Aorta (tissue), 5 donors: ENCODE data around the gene NMUR1. TPM values are rescaled to one million over a fixed set of nuclear protein-coding genes. Genes with fewer than 3 reads are reported as not detected.

Experiments used
- ATAC-seq: fragments of 200-7000 bp; cut with Tn5 transposase; one replicate; pipeline ENCODE4 v1.9.1; 2022; ENCODE audit warnings: moderate library complexity; ENCODE audit not compliant: low FRiP score
- DNase-seq, 2 donors: peaks; one replicate each; pipeline ENCODE4 v3.0.0-alpha.2; 2020
- H3K27ac ChIP-seq, 2 donors: one replicate each; pipeline ENCODE4 v1.5.1; 2013; ENCODE audit warnings: low read length in 2 of 2, mild to moderate bottlenecking in 2 of 2, moderate library complexity in 2 of 2, control low read depth in 1 of 2, inconsistent platforms in 1 of 2, low read depth in 1 of 2
- H3K27me3 ChIP-seq, 2 donors: one replicate each; pipeline ENCODE4 v1.6.1; 2013; ENCODE audit warnings: control low read depth in 1 of 2, low read length in 1 of 2, mild to moderate bottlenecking in 1 of 2, moderate library complexity in 1 of 2; ENCODE audit not compliant: insufficient read depth in 2 of 2, control insufficient read depth in 1 of 2
- H3K36me3 ChIP-seq, 2 donors: one replicate each; pipeline ENCODE4 v1.6.1; 2013; ENCODE audit warnings: control low read depth in 1 of 2, low read length in 1 of 2, mild to moderate bottlenecking in 1 of 2; ENCODE audit not compliant: insufficient read depth in 2 of 2, control insufficient read depth in 1 of 2
- H3K4me1 ChIP-seq, 2 donors: one replicate each; pipeline ENCODE4 v1.6.1; 2013; ENCODE audit warnings: low read length in 2 of 2, control low read depth in 1 of 2, mild to moderate bottlenecking in 1 of 2, moderate library complexity in 1 of 2; ENCODE audit not compliant: insufficient read depth in 2 of 2, control insufficient read depth in 1 of 2
- H3K4me3 ChIP-seq, 2 donors: one replicate each; pipeline ENCODE4 v1.5.1; 2013; ENCODE audit warnings: low read length in 2 of 2, control low read depth in 1 of 2, mild to moderate bottlenecking in 1 of 2
- H3K9me3 ChIP-seq: one replicate; pipeline ENCODE4 v1.6.1; 2013; ENCODE audit warnings: mild to moderate bottlenecking, low read length; ENCODE audit not compliant: control insufficient read depth
- WGBS, 2 donors: extraction: QIAGEN DNeasy Blood & Tissue Kit; methylation state at CpG; one replicate each; pipeline ENCODE4 v1.1.7; 2013; 5-methylcytosine and 5-hydroxymethylcytosine counted together
- intact Hi-C, 2 donors: fragments of 100-400 bp; cut with DNase I; formaldehyde crosslinking; loops; one replicate each; pipeline versions ENCODE4 v1.14.2 to v1.15.0; 2022
- polyA plus RNA-seq, 2 donors: library from polyadenylated mRNA; stranded (reverse); fragments of 200-250 nt; gene quantifications; one replicate each; pipeline ENCODE4 v1.2.3, GENCODE V29; 2013
- total RNA-seq, 2 donors: library from RNA; stranded (reverse); fragmentation: NEBNext Ultra II Directional; extraction: Animal tissue kit (Norgen Biotek cat#: 25700); gene quantifications; one replicate each; pipeline ENCODE4 v1.2.1, GENCODE V29; 2021
- donor health status: healthy with polysubstance abuse.
- donor health status: Bipolar disorder and iron deficiency.
- donor health status: DM: no; HTN: no; CAD: no.
- donor health status: DM: no; HTN: no; CAD: no.
- donor health status: DM: yes; HTN: yes; CAD: no.

The NMUR1 gene
- total and polyA plus RNA-seq, 4 donors = 0.15 to 2.1 (median 0.36) TPM; not detected in 1

DNA sequence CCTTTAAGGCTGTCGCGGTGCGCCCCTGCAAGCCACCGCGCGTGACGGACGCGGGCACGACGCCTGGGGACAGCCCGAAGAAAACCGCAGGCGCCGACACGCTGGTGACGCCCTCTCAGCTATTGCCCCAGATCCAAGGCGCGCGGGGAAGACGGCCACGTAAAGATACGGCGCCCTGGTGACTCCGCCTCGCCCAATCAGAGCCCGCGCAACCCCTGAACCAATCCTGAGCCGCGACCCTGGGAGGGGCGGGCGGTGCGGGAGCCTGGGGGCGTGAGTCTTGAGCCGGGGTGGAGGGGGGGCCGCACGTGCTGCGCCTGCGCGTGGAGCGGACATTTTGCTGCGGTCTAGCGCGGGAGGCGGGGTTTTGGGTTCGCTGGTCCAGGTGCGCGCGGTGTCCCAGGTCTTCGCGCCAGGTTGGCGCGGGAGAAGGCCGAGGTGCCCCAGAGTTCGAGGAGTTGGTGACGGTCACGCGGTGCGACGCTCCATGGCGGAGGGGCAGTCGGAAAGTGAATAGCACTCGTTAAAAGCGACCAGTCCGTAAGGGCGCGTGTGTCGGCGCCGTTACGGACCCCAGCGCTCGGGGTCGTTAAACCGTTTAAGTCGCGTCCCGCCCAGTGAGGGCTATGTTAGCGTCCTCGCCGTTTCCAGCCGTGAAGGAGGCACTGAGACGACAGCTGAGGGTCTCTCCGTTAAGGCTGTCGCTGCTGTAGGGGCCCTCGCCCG, 15.9 kb downstream of the NMUR1 start:
- intact Hi-C loops = no loop called here
- ATAC-seq = peak; percentile 100

DNA sequence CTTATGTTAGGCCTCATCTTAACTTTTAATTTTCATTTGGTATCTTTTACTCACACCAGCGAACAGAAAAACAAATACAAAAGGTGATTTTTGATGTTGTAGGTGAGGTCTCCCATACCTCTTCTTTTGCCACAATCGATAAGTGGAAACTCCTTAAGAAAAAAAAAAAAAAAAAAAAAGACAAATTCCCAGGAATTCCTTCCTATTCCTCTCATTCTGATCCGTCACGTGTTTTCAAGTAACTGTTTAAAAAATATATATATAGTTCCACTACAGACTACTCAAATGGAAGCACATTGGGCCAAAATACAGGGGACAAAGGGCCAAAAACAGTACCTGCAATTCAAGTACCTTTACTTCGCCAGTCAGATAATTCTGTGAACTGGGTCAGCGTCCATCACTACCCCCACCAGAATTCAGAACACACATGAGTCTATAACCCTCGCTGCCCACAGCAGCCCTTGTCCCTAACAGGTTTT, 16.5 kb downstream of the NMUR1 start:
- no peak for DNase-seq
- Histone ChIP-seq H3K27ac (peak overlapping the region in 1 of 2 donors; percentile 88), H3K27me3 (no peaks in the 10 kb centered on the region), H3K4me1 (no peaks in the 10 kb centered on the region), H3K9me3 (no peaks in the 10 kb centered on the region), H3K4me3 (peak overlapping the region; percentile 22 to 65), H3K36me3 (no peaks in the 10 kb centered on the region)
- WGBS, 2 donors = 10 to 15% methylated on average over 7 of the region's 7 CpGs
- no peak for ATAC-seq
- intact Hi-C loops = no loop called here

More for the DNA sequence above, 15.9 kb downstream of the NMUR1 start:
- Histone ChIP-seq H3K36me3 (no peaks in the 10 kb centered on the region), H3K4me1 (no peaks in the 10 kb centered on the region), H3K9me3 (no peaks in the 10 kb centered on the region), H3K27ac (peak overlapping the region in 1 of 2 donors; percentile 88), H3K4me3 (peak overlapping the region; percentile 59 to 71), H3K27me3 (no peaks in the 10 kb centered on the region)
- DNase-seq = peak; percentile 98 to 99
- WGBS, 2 donors = 1% methylated on average over 71 to 87 of the region's 87 CpGs

DNA sequence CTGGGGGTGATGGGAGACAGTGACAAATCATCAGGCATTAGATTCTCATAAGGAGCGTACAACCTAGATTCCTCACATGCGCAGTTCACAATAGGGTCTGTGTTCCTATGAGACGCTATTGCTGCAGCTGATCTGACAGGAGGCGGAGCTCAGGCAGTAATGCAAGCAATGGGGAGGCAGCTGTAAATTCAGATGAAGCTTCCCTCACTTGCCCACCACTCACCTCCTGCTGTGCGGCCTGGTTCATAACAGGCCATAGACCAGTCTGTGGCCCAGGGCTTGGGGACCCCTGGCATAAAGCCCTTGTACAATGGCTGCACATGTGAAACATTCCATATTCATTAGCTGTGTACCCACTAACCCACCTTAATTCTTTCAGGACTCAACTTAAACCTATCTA, 18.0 kb downstream of the NMUR1 start:
- intact Hi-C loops = no loop called here
- Histone ChIP-seq H3K27ac (peak overlapping the region in 1 of 2 donors; percentile 40), H3K4me3 (no peak overlapping the region), H3K36me3 (no peaks in the 10 kb centered on the region), H3K9me3 (no peaks in the 10 kb centered on the region), H3K4me1 (no peaks in the 10 kb centered on the region), H3K27me3 (no peaks in the 10 kb centered on the region)
- WGBS, 2 donors = 37 to 43% methylated on average over 5 of the region's 5 CpGs
- ATAC-seq (no peak), DNase-seq (peak in 1 of 2 donors; percentile 52)

DNA sequence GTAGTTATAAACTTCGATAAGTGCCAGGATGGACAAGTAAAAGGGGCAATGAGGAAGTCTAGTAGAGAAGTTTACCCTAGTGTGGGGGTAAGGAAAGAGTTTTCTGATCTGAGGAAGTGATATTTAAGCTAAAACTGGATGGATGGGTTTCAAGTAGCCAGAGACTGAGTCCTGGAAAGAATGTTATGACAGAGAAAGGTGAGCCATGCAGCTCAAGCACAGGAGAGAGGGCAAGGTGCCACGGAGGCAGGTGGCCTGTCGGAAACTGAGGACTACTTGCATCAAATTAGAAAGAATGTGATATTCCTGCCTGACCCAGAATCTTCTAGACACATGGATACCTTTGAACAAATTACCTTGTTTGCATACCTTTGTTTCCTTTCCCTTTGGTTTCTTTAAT, 26.5 kb downstream of the NMUR1 start:
- 85 to 95% methylated on average over 3 of the region's 3 CpGs for WGBS, 2 donors
- DNase-seq = peak in 1 of 2 donors; percentile 27
- no peak overlapping the region for H3K27ac ChIP-seq
- intact Hi-C loops = no loop called here
- no peaks in the 10 kb centered on the region for H3K9me3 ChIP-seq
- no peak for ATAC-seq
- no peak overlapping the region for H3K4me3 ChIP-seq
- no peaks in the 10 kb centered on the region for H3K27me3 ChIP-seq
- no peaks in the 10 kb centered on the region for H3K4me1 ChIP-seq
- H3K36me3 ChIP-seq = no peaks in the 10 kb centered on the region

DNA sequence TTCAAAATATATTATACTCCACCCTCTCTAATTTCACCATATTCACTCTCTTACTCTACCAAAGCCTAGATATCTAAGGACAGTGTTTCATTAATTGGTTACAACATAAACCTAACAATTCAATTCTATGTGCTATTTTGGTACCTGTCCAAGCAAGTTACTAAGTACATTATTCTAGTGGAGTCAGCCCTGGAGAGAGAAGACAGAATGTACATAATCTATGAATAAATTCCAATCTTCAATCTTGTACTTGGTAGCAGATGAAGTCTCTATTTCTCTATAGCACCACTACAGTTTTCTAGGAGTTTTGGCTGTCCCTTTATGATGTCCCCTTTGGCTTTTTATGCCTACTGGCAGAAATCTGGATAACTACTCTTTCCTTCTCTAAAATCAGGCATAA, 27.6 kb downstream of the NMUR1 start:
- intact Hi-C loops = no loop called here
- Histone ChIP-seq H3K27me3 (no peaks in the 10 kb centered on the region), H3K27ac (no peak overlapping the region), H3K4me1 (no peaks in the 10 kb centered on the region), H3K9me3 (no peaks in the 10 kb centered on the region), H3K4me3 (no peak overlapping the region), H3K36me3 (no peaks in the 10 kb centered on the region)
- ATAC-seq (no peak), DNase-seq (no peak)

DNA sequence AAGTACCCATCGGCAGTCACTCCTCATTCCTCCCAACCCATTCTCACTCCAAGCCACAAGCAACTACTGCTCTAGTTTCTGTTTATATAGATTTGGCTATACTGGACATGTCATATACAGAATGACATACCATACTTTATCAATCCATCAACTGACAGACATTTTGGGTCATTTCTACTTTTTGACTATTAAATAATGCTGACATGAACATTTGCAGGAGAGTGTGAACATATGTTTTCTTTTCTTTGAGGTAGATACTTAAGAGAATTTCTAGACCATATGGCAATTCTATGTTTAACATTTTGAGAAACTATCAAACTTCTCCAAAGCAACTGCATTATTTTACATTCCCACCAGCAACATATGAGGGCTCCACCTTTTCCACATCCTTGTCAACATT, 32.6 kb downstream of the NMUR1 start:
- H3K27ac ChIP-seq = no peak overlapping the region
- no peak for ATAC-seq
- no peaks in the 10 kb centered on the region for H3K4me1 ChIP-seq
- 86 to 87% methylated on average over 1 of the region's 1 CpG for WGBS, 2 donors
- intact Hi-C loops = no loop called here
- DNase-seq = no peak
- no peaks in the 10 kb centered on the region for H3K36me3 ChIP-seq
- no peaks in the 10 kb centered on the region for H3K9me3 ChIP-seq
- H3K27me3 ChIP-seq = no peaks in the 10 kb centered on the region
- H3K4me3 ChIP-seq = no peak overlapping the region

DNA sequence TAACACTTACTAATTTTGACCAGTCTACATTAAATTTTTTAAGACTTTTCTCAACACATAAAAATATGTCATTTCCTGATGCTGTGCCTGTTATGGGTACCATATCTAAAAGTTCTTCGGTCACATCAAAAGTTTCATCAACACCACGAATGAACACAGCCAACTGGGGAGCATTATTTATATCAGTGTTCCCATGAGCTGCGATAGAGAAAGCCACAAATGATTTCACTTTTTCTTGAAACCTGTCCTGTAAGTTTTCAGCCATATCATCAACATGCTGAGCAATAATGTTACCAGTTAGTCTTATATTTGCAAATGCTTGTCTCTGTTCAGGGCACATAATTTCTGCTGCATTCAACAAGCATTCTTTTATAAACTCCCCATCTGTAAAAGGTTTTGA, 35.6 kb downstream of the NMUR1 start:
- no peak overlapping the region for H3K27ac ChIP-seq
- intact Hi-C loops = no loop called here
- DNase-seq (no peak), ATAC-seq (no peak)
- H3K9me3 ChIP-seq = no peaks in the 10 kb centered on the region
- WGBS, 2 donors = 43 to 45% methylated on average over 3 of the region's 3 CpGs
- H3K27me3 ChIP-seq = no peaks in the 10 kb centered on the region
- no peaks in the 10 kb centered on the region for H3K36me3 ChIP-seq
- H3K4me1 ChIP-seq = no peaks in the 10 kb centered on the region
- no peak overlapping the region for H3K4me3 ChIP-seq

DNA sequence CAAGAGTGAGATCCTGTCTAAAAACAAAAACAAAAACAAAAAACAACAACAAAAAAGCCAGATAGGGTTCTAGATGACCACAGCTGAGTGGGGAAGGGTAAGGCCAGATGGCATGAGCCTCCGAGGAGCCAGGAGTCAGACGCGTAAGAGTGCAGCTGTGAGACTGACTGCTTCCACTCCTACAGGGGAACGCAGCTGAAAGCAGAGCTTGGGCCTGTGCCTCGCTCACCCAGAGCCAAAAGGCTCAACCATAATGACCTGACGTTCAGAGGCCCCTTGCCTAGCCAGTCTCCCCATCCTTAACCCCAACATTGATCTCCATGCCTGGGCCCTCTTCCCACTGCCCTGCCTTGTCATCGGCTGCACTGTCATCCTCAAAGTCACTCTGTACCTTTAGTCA, 39.4 kb downstream of the NMUR1 start:
- DNase-seq (peak in 1 of 2 donors; percentile 33), ATAC-seq (no peak)
- H3K27me3 ChIP-seq = no peaks in the 10 kb centered on the region
- WGBS, 2 donors = 79 to 88% methylated on average over 7 of the region's 7 CpGs
- H3K36me3 ChIP-seq = no peaks in the 10 kb centered on the region
- intact Hi-C loops = no loop called here
- no peaks in the 10 kb centered on the region for H3K4me1 ChIP-seq
- H3K9me3 ChIP-seq = no peaks in the 10 kb centered on the region
- no peak overlapping the region for H3K4me3 ChIP-seq
- no peak overlapping the region for H3K27ac ChIP-seq

DNA sequence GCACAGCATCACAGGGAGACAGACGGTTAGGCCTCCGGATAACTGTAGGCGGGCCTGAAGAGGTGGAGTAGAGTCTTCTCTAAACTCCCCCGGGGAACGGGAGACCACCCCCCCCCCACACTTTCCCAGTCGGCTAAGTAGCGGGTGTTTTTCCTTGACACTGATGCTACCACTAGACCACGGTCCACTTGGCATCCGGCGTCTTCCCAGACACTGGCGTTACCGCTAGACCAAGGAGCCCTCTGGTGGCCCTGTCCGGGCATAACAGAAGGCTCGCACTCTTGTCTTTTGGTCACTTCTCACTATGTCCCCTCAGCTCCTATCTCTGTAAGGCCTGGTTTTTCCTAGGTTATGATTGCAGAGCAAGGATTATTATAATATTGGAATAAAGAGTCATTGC, 40.3 kb downstream of the NMUR1 start:
- WGBS, 2 donors = 77 to 82% methylated on average over 14 of the region's 14 CpGs
- Histone ChIP-seq H3K4me1 (no peaks in the 10 kb centered on the region), H3K4me3 (no peak overlapping the region), H3K9me3 (no peaks in the 10 kb centered on the region), H3K27ac (no peak overlapping the region), H3K27me3 (no peaks in the 10 kb centered on the region), H3K36me3 (no peaks in the 10 kb centered on the region)
- peak in 1 of 2 donors; percentile 71 for DNase-seq
- intact Hi-C loops = no loop called here
- no peak for ATAC-seq
